BLaER1 (cell line): ENCODE results near the gene NHP2.

Experiments used
- H3K27ac ChIP-seq: shearing (Covaris generic); formaldehyde crosslinking; 2 replicates; pipeline ENCODE4 v1.8.1; 2022
- H3K27me3 ChIP-seq: shearing (Covaris generic); formaldehyde crosslinking; 2 replicates; pipeline ENCODE4 v1.8.1; 2022
- H3K36me3 ChIP-seq: shearing (Covaris generic); formaldehyde crosslinking; 2 replicates; pipeline ENCODE4 v1.8.1; 2022
- H3K4me1 ChIP-seq: shearing (Covaris generic); formaldehyde crosslinking; 2 replicates; pipeline ENCODE4 v1.8.1; 2022
- H3K4me2 ChIP-seq: shearing (Covaris generic); formaldehyde crosslinking; 2 replicates; pipeline ENCODE4 v1.8.1; 2022
- H3K4me3 ChIP-seq: shearing (Covaris generic); formaldehyde crosslinking; 2 replicates; pipeline ENCODE4 v1.8.1; 2022
- H3K9ac ChIP-seq: shearing (Covaris generic); formaldehyde crosslinking; 2 replicates; pipeline ENCODE4 v1.8.1; 2022
- H3K9me3 ChIP-seq: shearing (Covaris generic); formaldehyde crosslinking; 2 replicates; pipeline ENCODE4 v1.8.1; 2022
- H4K20me1 ChIP-seq: shearing (Covaris generic); formaldehyde crosslinking; 2 replicates; pipeline ENCODE4 v1.8.1; 2022
- Cebpa-rat ChIP-seq: shearing (Covaris generic); IDR thresholded peaks from 2 replicates; pipeline ENCODE4 v1.8.1; 2022

The NHP2 gene

DNA sequence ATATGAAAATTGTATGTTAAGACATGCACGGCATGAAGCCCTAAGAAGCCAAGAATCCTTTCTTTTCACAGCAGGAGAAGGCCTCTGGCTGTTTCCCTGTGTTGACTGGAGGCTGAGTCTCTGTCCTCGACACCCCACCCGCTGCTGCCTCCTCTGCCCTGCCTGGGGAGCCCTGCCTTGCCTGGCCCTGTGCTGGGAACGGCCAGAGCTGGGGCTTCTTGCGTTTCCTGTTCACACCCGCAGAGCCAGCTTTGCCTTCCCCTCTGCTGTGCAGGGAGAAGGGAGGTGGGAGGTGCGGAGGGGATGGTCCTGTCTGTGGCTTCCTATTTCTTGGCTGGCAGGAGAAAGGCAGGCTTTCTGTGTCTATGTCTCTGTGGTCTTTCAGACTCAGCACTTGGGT, 40.3 kb upstream of the NHP2 start:
- Histone ChIP-seq H3K4me2 (peak overlapping the region; percentile 61), H3K9me3 (no peaks in the 10 kb centered on the region; the same call in 1 of the 2 replicates), H3K36me3 (no peaks in the 10 kb centered on the region), H3K27ac (peak overlapping the region; percentile 8; the same call in 1 of the 2 replicates), H3K4me3 (no peak overlapping the region), H3K9ac (peak overlapping the region; percentile 11; the same call in 1 of the 2 replicates), H4K20me1 (no peaks in the 10 kb centered on the region), H3K4me1 (peaks cover 17% of the 10 kb centered on the region), H3K27me3 (no peaks in the 10 kb centered on the region)
- no peak for TF ChIP-seq Cebpa-rat

GRCh38 chr5:178193251-178193809, 39.6 kb upstream of the NHP2 start:
- TF ChIP-seq Cebpa-rat: no peak
- no peaks in the 10 kb centered on the region; the same call in 1 of the 2 replicates for H3K9me3 ChIP-seq
- H3K9ac ChIP-seq: no peak overlapping the region
- no peak overlapping the region for H3K27ac ChIP-seq
- peak overlapping the region; percentile 61 for H3K4me2 ChIP-seq
- H3K27me3 ChIP-seq: no peaks in the 10 kb centered on the region
- no peak overlapping the region for H3K4me3 ChIP-seq
- no peaks in the 10 kb centered on the region for H4K20me1 ChIP-seq
- peaks cover 17% of the 10 kb centered on the region for H3K4me1 ChIP-seq
- H3K36me3 ChIP-seq: no peaks in the 10 kb centered on the region

DNA sequence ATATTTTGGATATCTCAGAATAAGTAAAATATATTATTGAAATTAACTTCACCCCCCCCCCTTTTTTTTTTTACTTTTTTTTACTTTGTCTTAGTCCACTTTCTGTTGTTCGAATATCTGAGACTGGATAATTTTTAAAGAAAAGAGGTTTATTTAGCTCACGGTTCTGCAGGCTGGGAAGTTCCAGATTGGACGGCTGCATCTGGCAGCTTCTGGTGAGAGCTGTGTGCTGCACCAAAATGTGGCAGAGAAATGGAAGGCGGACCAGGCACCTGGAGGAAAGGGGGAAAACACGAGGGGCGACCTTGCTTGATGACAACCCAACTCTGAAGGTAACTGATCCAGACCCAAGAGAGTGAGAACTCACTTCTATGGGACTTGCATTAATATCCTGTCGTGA, 39.1 kb upstream of the NHP2 start:
- Histone ChIP-seq H3K27ac (no peak overlapping the region), H3K4me3 (no peak overlapping the region), H3K36me3 (no peaks in the 10 kb centered on the region), H3K9ac (no peak overlapping the region), H3K9me3 (no peaks in the 10 kb centered on the region; the same call in 1 of the 2 replicates), H3K27me3 (no peaks in the 10 kb centered on the region), H4K20me1 (no peaks in the 10 kb centered on the region), H3K4me1 (peaks cover 17% of the 10 kb centered on the region), H3K4me2 (no peak overlapping the region)
- TF ChIP-seq Cebpa-rat: no peak

DNA sequence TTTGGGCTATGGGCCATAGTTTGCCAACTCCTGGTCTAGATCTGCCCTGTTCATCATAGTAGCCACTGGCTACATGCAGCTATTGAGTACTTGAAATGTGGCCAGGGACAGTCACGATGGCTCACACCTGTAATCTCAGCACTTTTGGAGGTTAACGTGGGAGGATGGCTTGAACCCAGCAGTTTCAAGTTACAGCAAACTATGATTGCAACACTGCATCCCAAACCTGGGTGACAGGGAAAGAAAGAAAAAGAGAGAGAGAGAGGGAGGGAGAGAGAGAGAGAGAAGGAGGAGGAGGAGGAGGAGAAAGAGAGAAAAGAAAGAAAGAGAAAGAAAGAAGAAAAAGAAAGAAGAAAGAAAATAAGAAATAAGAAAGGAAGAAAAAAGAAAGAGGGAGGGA, 38.6 kb upstream of the NHP2 start:
- Histone ChIP-seq H3K4me3 (no peak overlapping the region), H3K9me3 (no peaks in the 10 kb centered on the region; the same call in 1 of the 2 replicates), H3K36me3 (no peaks in the 10 kb centered on the region), H3K4me2 (no peak overlapping the region), H4K20me1 (no peaks in the 10 kb centered on the region), H3K4me1 (peaks cover 17% of the 10 kb centered on the region), H3K9ac (no peak overlapping the region), H3K27ac (no peak overlapping the region), H3K27me3 (no peaks in the 10 kb centered on the region)
- TF ChIP-seq Cebpa-rat: no peak

- H3K9ac ChIP-seq: no peak overlapping the region
- H3K36me3 ChIP-seq: no peaks in the 10 kb centered on the region
- no peak for TF ChIP-seq Cebpa-rat
- H3K27ac ChIP-seq: no peak overlapping the region
- H3K4me1 ChIP-seq: peaks cover 17% of the 10 kb centered on the region
- H3K9me3 ChIP-seq: no peaks in the 10 kb centered on the region; the same call in 1 of the 2 replicates
- no peaks in the 10 kb centered on the region for H4K20me1 ChIP-seq
- H3K4me2 ChIP-seq: no peak overlapping the region
- no peak overlapping the region for H3K4me3 ChIP-seq
- H3K27me3 ChIP-seq: no peaks in the 10 kb centered on the region
Measured at GRCh38 chr5:178191661-178192060, 38.0 kb upstream of the NHP2 start.

- H3K4me1 ChIP-seq: peaks cover 13% of the 10 kb centered on the region
- TF ChIP-seq Cebpa-rat: no peak
- H3K9ac ChIP-seq: no peak overlapping the region
- no peak overlapping the region for H3K27ac ChIP-seq
- no peaks in the 10 kb centered on the region for H3K27me3 ChIP-seq
- no peaks in the 10 kb centered on the region; the same call in 1 of the 2 replicates for H3K9me3 ChIP-seq
- no peak overlapping the region for H3K4me2 ChIP-seq
- H3K36me3 ChIP-seq: no peaks in the 10 kb centered on the region
- no peaks in the 10 kb centered on the region for H4K20me1 ChIP-seq
- no peak overlapping the region for H3K4me3 ChIP-seq
Measured at GRCh38 chr5:178189433-178189832, 35.7 kb upstream of the NHP2 start.

DNA sequence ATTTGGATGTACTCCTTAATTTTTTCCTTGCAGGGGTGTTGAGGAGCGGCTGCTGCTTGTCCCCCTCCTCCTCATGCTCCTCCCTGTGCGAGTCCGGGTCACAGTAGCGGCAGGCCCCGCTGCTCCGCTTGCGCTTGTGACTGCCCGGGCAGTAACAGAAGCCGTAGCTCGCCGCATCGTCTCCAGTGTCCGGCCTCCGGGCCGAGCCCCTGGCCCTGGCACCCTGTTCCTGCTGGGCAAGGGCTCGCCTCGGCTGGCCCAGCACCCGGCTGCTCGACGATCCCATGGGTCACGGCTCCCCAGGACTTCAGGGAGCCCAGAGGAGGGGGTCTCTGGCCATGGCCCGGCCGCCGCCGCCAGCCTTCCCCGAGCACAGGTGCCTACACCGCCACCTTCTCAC, 33.3 kb upstream of the NHP2 start, which contains the start of gene GMCL2:
GMCL2 (minus strand) TSS at position 358 of the 400 bp plus-strand sequence; CDS start at position 286, 72 bp downstream.
- TF ChIP-seq Cebpa-rat: no peak
- Histone ChIP-seq H3K27ac (no peak within 1 kb of the TSS), H3K9ac (no peak within 1 kb of the TSS), H3K4me1 (peaks cover 7% of the 10 kb centered on the region), H4K20me1 (no peaks in the 10 kb centered on the region), H3K9me3 (no peaks in the 10 kb centered on the region), H3K4me3 (no peak within 1 kb of the TSS), H3K27me3 (no peaks in the 10 kb centered on the region), H3K36me3 (no peaks in the 10 kb centered on the region), H3K4me2 (no peak within 1 kb of the TSS)

- peaks cover 8% of the 10 kb centered on the region for H3K4me1 ChIP-seq
- no peak for TF ChIP-seq Cebpa-rat
- no peaks in the 10 kb centered on the region for H3K27me3 ChIP-seq
- H3K9ac ChIP-seq: no peak overlapping the region
- no peaks in the 10 kb centered on the region for H4K20me1 ChIP-seq
- H3K4me2 ChIP-seq: no peak overlapping the region
- H3K9me3 ChIP-seq: no peaks in the 10 kb centered on the region
- no peak overlapping the region for H3K4me3 ChIP-seq
- H3K36me3 ChIP-seq: no peaks in the 10 kb centered on the region
- no peak overlapping the region for H3K27ac ChIP-seq
Measured at GRCh38 chr5:178186427-178186826, 32.7 kb upstream of the NHP2 start.

DNA sequence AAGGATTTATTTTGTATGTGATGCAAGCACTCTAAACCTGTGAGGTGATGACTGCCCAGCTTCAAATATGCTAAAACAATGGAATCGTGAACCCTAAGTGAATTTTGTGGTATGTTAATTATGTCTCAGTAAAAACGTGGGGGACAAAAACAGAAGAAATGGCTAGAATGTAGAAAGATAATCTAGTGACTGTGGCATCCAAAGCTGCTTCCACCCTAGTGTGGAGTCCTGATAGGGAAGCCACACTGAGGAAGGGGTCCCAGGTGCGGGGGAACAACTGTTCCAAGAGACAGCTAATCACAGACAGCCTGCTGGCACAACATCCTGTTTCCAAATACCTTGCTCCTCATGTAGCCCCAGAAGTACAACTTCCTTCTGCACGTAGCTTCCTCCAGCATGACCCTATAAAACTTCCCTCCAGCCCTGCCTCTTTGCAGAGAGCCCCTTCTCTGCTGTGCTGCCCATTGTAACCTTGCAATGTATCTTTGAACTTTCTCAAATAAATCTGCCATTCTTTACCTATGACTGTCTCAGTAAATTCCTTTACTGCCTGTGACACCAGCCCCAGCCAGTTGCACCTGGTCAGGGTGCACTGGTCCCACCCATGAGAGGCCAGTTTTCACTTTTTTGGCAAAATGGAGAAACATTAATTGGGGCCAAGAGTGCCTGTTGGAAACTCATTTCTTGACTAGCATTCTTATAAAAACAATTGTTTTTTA, 28.6 kb upstream of the NHP2 start:
- Histone ChIP-seq H3K27ac (no peak overlapping the region), H3K9ac (no peak overlapping the region), H3K36me3 (no peaks in the 10 kb centered on the region), H3K4me2 (peak overlapping the region; percentile 36), H3K27me3 (no peaks in the 10 kb centered on the region), H4K20me1 (no peaks in the 10 kb centered on the region), H3K4me3 (no peak overlapping the region), H3K4me1 (peaks cover 8% of the 10 kb centered on the region), H3K9me3 (no peaks in the 10 kb centered on the region)
- TF ChIP-seq Cebpa-rat: no peak

DNA sequence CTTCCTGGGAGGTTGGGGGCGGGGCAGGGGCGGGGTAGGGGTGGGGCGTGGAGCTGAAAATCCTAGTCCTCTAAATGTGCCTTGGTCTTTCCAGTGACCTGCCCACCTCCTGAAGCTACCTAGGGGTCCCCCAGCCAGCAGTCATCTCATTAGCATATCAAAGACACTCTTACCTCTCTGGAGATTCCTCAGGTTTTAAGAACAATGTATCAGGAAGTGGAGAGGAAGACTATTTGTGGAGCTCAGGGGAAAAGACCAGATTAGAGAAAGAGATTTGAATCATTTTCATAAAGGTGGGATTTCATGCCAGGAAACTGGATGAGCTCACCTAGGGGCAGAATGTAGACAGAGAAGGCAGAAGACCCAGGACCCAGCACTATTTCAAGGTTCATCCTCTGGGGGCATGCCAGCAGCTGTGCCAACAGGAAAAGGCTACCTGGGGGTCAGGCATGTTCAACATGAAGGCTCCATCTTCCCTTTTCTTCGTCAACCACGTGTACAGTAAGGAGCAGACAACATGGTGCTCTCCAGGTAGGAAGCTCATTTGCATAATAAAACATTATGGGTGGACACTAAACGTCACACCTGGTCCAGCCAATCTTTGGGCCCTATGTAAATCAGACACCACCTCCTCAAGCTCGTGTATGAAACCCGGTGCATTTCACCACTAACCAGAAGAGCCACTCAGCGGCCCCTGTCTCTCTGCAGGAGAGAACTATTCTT, 26.6 kb upstream of the NHP2 start:
- Histone ChIP-seq H4K20me1 (no peaks in the 10 kb centered on the region), H3K9ac (no peak overlapping the region), H3K27ac (no peak overlapping the region), H3K27me3 (no peaks in the 10 kb centered on the region), H3K36me3 (no peaks in the 10 kb centered on the region), H3K9me3 (no peaks in the 10 kb centered on the region), H3K4me1 (peaks cover 8% of the 10 kb centered on the region), H3K4me3 (no peak overlapping the region), H3K4me2 (no peak overlapping the region)
- no peak for TF ChIP-seq Cebpa-rat
